KBM-7 (cell line): ENCODE results near the gene PPP2R2D.
A peak's percentile ranks its signal among the peaks of the same experiment; 100 is the strongest.

ENCODE experiments used
- DNase-seq: peaks from one replicate; pipeline ENCODE4 v3.0.0-alpha.2; 2015
- in situ Hi-C: fragments of 300-500 bp; cut with MboI; formaldehyde crosslinking; loops from 2 replicates; pipeline ENCODE4 v1.14.3; 2020; ENCODE audit warnings: low sequenced_read_pairs, low pct_unique_long_range_greater_than_20kb, mixed read lengths

The PPP2R2D gene

DNA sequence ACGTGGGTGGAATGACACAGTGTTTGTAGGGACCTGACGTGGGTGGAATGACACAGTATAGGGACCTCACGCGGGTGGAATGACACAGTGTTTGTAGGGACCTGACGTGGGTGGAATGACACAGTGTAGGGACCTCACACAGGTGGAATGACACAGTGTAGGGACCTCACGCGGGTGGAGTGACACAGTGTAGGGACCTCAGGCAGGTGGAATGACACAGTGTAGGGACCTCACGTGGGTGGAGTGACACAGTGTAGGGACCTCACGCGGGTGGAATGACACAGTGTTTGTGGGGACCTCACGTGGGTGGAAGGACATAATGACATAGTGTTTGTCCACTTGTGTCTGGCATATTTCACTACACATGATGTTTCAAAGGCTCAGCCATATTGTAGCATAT, 19.3 kb downstream of the PPP2R2D start:
- no peak for DNase-seq
- in situ Hi-C loops = no loop called here

DNA sequence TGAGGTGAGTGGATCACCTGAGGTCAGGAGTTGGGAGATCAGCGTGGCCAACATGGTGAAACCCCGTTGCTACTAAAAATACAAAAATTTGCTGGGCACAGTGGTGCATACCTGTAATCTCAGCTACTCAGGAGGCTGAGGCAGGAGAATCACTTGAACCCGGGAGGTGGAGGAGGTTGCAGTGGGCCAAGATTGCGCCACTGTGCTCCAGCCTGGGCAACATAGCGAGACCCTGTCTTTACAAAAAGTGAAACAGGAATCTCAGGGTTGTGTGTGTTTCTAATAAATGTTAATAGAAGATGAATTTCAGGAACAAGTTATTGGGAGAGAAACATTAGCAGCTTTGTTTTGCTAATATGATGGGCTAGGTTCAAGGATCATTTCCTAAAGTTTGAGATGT, 19.9 kb downstream of the PPP2R2D start:
- in situ Hi-C loops = no loop called here
- no peak for DNase-seq

DNA sequence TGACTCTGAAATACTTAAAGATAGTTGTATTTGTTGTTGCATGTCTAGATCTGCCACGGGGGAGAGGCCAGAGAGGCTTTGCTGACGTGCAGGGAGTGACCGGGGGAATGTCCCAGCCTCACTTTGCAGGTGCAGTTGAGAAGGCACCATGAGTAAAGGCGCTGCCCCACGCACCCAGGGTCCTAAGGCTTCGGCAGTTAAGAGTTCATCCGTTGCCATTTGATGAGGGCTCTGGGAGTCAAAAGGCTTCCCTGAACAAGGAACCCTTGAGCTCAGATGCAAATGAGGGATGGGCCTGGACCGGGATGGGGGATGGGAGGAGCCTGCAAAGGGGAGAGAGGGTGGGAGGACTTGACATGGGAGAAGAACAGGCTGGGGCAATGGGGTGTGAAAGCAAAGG, 20.4 kb downstream of the PPP2R2D start:
- DNase-seq = no peak
- in situ Hi-C loops = no loop called here

- no peak for DNase-seq
Observed at GRCh38 chr10:131923038-131923756, 22.4 kb downstream of the PPP2R2D start.

GRCh38 chr10:131925011-131925649, 24.3 kb downstream of the PPP2R2D start:
- peak; percentile 32 for DNase-seq
- in situ Hi-C loops = no loop called here

More at GRCh38 chr10:131923038-131923756, 22.4 kb downstream of the PPP2R2D start:
- in situ Hi-C loops = no loop called here

- no peak for DNase-seq
- in situ Hi-C loops = no loop called here
Observed at GRCh38 chr10:131925716-131926115, 24.9 kb downstream of the PPP2R2D start.

DNA sequence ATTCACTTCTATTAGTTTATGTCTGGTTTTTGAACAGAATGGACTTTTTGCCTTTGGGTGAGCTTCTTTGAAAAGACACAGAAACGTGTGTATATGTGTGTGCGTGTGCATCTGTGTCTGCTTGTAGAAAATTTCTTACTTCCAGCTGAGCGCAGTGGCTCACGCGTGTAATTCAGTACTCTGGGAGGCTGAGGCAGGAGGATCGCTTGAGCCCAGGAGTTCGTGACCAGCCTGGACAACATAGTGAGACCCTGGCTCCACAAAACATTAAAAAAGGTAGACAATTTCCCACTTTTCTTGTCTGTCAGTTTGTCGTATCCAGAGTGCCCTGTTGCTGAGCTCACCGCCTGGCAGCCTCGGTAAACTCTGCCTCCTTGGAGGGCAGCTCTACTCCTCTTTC, 25.4 kb downstream of the PPP2R2D start:
- in situ Hi-C loops = no loop called here
- no peak for DNase-seq

- no peak for DNase-seq
- in situ Hi-C loops = no loop called here
Observed at GRCh38 chr10:131926743-131927595, 26.2 kb downstream of the PPP2R2D start.

DNA sequence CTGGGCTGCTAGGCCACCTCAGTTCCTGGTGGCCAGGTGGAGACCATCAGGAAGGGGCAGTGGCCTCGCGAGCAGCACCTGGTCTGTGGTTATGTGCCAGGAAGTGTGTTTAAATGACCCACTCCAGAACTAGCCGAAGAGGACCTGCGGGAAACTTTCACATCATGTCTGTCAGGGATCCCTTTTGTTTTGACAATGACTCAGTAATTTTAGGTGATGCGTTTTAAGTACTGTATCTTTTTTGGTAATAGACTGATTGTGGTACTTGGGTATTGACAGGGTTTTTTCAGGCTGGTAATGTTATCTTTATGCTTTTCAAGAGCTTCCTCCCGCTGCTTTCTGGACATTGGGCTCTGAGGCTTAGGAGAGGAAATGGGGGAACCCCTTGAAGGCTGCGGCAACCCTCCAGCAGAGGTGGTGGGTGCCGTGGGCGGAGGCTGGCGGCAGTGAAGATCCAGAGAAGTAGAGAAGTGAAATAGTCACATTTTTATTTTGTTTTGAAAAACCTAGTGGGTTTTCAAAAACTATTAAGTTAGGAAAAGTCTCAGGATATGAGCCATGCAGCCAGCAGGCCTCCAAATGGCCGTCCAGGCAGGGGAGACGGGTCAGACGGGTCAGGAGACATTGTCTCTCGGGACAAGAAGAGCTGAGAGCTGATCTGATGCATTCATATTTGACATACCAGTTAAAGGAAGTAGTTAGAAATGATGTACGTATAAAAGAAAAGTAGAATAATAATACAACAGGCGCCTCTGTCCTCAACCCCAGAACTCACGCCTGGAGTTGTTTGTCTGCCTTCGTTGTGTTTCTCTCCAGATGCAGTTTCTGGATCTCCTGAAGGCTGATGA, 27.7 kb downstream of the PPP2R2D start:
- no peak for DNase-seq
- in situ Hi-C loops = no loop called here

GRCh38 chr10:131929122-131929845, 28.5 kb downstream of the PPP2R2D start:
- in situ Hi-C loops = no loop called here
- no peak for DNase-seq

- DNase-seq = no peak
- in situ Hi-C loops = no loop called here
Observed at GRCh38 chr10:131930150-131930549, 29.3 kb downstream of the PPP2R2D start.

GRCh38 chr10:131930586-131931330, 29.9 kb downstream of the PPP2R2D start:
- in situ Hi-C loops = no loop called here
- no peak for DNase-seq

DNA sequence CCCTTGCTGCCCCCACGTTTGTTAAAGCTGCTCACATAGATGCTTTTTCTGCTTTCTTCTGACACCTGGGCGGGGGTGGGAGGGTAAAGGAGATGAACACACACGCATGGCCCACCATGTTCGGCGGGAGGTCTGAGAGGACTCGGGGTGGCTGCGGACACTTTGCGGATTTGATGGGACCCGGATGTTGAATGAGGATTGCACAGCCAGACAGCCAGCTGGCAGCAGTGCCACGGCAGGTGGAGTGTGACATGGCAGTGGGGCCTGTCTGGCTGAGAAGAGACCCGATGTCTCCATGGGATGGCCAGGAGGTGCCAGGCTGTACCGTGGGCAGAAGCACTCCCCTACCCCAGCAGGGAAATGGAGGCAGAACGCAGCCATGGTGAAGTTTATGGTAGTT, 31.2 kb downstream of the PPP2R2D start:
- no peak for DNase-seq
- in situ Hi-C loops = no loop called here

DNA sequence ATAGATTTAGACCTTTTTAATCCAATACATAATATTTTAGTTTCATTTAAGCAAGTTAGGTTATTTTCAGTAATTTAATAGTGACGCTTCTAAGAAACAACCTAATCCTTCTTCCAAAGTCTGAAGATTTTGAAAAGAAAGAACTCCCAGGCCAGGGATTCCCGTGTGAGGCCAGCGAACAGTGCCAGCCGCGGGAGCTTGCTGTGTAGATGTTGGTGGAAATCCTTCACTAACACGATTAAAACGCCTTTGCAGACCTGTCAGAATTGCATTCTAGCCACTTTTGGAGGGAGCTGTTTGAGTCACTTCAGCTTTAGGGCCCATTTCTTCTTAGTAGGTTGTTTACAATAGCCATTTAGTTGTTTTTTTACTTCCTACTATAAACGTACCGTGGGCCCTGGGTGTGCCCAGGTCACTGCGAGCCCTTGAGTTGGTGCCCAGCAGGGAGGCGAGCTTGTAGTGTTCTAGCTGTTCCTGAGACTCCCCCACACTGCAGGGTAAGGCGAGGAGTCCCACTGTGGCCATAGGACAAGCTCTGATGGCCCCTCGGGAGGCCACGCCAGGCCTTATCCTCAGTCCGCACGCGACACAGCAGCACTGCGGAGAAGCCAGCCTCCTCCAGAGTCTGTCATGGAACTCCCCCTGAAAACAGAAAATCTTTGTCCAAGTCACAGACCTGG, 32.3 kb downstream of the PPP2R2D start:
- DNase-seq = no peak
- in situ Hi-C loops = no loop called here

GRCh38 chr10:131933696-131934086, 32.9 kb downstream of the PPP2R2D start:
- no peak for DNase-seq
- in situ Hi-C loops = no loop called here

- no peak for DNase-seq
- in situ Hi-C loops = no loop called here
Observed at GRCh38 chr10:131934769-131935168, 34.0 kb downstream of the PPP2R2D start.

DNA sequence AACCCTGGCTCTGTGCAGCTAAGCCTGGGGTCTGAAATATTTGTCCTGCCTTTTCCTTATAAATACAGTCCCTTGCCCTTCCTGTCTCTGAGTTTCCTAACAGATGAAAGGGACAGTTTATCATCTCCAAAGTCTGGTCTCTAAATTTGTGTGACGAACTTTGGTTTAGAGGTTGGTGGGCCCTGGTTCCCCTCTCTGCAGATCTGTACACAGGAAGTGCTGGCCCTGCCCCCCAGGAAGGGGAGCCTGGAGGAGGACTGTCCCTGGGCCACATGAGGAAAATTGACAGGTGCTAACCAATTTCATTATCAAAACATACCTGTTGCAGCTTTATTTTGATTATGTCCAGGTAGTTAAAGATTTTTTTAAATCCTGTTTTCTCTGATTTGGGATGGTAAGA, 34.5 kb downstream of the PPP2R2D start:
- in situ Hi-C loops = no loop called here
- DNase-seq = no peak
